HG02759 (cell line): ENCODE measurements around the gene IGSF10.
"Not testable (repeated sequence)": the region's sequence is repeated elsewhere in the genome, so short reads cannot be mapped to it uniquely, and the experiment has no call there.

Experiments
- ATAC-seq: cut with Tn5 transposase; IDR thresholded peaks from one replicate; pipeline ENCODE4 v1.9.1; 2021; ENCODE audit warnings: mild to moderate bottlenecking, moderate library complexity; ENCODE audit not compliant: unreplicated experiment

IGSF10 gene, protein sequence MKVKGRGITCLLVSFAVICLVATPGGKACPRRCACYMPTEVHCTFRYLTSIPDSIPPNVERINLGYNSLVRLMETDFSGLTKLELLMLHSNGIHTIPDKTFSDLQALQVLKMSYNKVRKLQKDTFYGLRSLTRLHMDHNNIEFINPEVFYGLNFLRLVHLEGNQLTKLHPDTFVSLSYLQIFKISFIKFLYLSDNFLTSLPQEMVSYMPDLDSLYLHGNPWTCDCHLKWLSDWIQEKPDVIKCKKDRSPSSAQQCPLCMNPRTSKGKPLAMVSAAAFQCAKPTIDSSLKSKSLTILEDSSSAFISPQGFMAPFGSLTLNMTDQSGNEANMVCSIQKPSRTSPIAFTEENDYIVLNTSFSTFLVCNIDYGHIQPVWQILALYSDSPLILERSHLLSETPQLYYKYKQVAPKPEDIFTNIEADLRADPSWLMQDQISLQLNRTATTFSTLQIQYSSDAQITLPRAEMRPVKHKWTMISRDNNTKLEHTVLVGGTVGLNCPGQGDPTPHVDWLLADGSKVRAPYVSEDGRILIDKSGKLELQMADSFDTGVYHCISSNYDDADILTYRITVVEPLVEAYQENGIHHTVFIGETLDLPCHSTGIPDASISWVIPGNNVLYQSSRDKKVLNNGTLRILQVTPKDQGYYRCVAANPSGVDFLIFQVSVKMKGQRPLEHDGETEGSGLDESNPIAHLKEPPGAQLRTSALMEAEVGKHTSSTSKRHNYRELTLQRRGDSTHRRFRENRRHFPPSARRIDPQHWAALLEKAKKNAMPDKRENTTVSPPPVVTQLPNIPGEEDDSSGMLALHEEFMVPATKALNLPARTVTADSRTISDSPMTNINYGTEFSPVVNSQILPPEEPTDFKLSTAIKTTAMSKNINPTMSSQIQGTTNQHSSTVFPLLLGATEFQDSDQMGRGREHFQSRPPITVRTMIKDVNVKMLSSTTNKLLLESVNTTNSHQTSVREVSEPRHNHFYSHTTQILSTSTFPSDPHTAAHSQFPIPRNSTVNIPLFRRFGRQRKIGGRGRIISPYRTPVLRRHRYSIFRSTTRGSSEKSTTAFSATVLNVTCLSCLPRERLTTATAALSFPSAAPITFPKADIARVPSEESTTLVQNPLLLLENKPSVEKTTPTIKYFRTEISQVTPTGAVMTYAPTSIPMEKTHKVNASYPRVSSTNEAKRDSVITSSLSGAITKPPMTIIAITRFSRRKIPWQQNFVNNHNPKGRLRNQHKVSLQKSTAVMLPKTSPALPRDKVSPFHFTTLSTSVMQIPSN (N-terminal part only)

DNA sequence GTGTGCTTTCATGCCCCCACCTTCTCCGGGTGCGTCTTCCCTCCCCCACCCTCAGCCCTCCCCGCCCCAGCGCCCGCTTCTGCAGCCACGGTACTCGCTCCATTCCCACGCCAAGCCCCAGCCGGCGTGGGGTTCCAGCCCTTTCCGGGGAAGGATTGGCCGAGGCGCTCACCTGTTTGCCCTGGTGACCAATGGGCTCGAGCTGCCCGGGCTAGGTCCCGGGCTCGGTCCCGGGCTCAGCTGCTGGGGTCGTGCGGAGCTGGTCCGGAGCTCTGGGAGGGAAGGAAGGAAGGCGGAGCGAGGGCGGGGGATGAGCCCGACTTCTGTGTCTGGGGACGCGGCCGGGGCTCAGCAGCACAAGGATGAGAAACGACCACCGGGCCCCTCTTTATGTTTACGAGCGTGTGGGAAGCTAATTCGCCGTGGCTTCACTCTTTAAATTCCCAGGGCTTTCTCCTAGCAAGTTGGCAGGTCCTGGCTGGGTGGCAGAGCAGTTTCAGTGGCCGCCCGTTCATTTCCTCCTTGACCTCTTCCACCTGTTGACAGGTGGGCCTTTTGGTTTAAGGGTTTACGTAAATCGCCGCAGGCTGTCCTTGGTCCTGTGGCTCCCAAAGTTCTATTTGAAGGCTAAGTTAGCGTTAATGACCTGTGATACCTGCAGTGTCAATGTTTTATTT lies at the start of gene IGSF10:
Gene IGSF10, minus strand, starts transcription at position 288 of the 677 bp plus-strand sequence. CDS start 2,352 bp downstream, outside the sequence.
- ATAC-seq: no peak

DNA sequence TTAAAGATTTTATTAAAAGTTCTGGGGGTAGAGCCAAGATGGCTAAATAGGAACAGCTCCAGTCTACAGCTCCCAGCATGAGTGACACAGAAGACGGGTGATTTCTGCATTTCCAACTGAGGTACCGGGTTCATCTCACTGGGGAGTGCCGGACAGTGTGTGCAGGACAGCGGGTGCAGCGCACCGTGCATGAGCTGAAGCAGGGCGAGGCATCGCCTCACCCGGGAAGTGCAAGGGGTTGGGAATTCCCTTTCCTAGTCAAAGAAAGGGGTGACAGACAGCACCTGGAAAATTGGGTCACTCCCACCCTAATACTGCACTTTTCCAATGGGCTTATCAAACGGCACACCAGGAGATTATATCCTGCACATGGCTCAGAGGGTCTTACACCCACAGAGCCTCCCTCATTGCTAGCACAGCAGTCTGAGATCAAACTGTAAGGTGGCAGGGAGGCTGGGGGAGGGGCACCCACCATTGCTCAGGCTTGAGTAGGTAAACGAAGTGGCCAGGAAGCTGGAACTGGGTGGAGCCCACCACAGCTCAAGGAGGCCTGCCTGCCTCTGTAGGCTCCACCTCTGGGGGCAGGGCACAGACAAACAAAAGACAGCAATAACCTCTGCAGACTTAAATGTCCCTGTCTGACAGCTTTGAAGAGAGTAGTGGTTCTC lies 48.7 kb upstream of the IGSF10 start:
- ATAC-seq: not testable (repeated sequence)

DNA sequence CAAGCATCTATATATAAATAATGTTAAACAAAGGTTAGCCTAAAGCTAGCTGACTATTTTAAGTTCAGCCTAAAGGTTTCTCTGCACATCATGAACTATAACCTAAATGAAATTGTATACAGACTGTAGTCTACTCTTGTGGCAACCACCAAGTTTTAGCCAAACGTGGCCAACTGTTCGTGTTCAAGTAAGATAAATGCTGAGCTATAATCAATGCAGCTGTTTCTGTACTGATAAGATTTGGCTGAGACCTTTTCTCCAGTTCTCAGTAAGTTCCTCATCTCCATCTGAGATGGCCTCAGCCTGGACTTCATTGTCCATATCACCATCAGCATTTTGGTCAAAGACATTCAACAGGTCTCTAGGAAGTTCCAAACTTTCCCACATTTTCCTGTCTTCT lies 43.7 kb upstream of the IGSF10 start:
- no peak for ATAC-seq

DNA sequence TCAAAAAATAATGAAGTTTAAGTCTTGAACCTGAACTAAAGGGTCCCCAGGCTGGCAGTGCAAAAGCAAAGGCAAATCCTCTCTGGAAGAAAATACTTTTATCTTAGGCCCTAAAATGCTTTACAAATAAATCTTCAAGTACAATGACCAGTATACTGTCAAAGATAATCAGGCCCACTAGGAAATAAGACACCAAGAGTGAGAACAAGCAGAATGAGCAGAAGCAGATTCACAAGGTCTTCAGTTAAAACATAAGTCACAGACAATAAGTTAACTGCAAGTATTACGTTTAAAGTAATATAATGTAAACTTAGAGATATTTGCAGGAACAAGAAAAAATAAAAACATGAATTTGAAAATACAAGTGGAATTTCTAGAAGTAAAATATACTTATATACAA lies 42.2 kb upstream of the IGSF10 start:
- ATAC-seq: no peak

DNA sequence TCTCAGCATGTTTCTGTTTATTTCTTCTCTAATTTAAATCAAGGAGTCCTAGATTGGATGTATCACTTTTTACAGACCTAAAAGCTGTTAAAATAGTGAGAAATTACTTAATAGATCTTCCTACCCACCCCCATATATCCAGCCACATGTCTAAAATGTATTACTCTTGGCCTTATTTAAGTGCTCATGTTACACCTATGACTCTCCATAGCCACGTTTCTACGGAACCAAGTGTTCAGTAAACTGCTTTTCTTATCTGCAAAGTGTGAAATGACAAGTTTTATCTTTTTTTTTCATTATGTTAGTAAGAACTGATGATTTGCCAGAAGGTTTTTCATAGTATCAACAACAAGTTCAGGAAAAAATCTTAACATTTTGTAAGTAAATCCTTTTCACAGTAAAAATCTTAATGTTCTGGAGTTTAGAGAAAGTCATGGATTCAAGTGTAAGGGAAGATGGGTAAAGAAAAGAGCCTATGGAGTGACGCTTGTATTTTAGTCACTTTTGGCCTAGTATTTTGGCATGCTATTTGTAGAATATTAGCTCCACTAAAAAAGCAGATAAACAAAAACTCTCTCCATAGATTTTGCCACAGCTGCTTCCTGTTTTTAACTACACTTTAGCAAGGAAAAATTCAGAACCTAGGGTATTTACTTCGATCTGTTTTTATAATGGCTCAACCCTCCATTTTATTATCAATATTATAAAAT lies 41.2 kb upstream of the IGSF10 start:
- no peak for ATAC-seq

DNA sequence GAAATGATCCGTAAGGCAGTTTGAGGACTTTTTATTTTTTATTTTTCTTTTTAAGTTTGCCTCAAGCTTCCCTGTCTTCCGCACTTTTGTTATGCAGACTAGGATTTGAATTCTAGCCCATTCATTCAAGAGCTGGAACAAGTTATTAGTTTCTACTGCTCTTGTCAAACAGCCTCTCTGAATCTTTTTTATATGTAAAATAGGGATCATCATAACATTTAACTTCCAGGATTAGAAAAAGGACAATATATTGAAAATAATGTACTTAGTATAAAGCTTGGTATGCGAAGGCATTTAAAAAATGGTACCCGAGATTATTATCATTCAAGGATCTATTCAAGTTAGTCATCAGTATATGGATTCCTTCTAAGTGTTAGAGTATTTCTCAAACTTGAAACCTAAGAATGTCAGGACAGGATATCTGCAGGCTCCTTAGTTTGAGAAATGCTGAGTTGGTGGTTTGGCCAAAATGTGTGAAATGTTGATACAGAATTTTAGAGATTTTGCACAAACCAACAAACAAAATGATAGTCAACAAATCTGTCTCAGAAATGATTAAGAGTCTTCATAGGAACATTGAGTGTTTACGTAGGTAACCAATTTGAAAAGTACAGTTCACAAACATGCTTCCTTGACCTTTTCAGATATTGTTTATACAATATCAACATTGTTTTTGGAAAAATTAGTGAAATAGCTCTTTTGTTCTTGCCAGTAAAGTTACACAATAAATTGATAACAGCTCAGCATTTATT lies 40.5 kb upstream of the IGSF10 start:
- ATAC-seq: no peak

DNA sequence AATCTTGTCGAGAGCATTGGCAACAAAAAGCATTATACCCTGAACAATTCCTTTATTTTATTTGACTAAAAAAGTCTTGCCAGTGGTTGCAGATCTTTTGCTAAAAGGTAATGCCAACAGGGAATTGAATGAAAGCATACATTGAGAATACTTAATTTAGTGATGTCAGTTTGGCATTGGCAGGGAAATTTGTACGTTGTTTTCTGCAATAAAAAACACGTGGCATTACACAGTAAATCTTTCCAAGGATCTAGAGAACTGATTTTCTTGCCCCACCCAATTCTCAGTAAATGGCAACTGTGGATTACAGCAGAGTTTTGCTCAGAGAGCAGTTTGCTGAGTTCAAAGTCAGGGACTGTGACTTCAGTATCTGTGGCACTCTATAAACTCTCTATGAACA lies 38.3 kb upstream of the IGSF10 start:
- ATAC-seq: no peak

DNA sequence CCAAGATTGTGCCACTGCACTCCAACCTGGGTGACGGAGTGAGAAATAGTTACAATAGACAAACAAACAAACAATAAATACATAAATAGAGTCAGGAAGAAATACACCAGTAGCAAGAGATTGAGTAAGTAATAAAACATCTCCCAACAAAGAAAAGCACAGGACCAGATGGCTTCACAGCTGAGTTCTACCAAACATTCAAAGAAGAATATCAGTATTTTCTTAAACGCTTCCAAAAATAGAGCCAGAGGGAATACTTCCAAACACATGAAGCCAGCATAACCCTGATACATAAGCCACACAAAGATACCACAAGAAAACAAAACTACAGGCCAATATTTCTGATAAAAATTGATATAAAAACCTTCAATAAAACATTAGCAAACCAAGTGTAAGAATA lies 30.7 kb upstream of the IGSF10 start:
- no peak for ATAC-seq

DNA sequence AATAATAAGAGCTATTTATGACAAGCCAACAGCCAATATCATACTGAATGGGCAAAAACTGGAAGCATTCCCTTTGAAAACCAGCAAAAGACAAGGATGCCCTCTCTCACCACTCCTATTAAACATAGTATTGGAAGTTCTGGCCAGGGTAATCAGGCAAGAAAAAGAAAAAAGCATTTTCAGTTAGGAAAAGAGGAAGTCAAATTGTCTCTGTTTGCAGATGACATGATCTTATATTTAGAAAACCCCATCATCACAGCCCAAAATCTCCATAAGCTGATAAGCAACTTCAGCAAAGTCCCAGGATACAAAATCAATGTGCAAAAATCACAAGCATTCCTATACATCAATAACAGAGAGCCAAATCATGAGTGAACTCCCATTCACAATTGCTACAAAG lies 27.0 kb upstream of the IGSF10 start:
- ATAC-seq: not testable (repeated sequence)

DNA sequence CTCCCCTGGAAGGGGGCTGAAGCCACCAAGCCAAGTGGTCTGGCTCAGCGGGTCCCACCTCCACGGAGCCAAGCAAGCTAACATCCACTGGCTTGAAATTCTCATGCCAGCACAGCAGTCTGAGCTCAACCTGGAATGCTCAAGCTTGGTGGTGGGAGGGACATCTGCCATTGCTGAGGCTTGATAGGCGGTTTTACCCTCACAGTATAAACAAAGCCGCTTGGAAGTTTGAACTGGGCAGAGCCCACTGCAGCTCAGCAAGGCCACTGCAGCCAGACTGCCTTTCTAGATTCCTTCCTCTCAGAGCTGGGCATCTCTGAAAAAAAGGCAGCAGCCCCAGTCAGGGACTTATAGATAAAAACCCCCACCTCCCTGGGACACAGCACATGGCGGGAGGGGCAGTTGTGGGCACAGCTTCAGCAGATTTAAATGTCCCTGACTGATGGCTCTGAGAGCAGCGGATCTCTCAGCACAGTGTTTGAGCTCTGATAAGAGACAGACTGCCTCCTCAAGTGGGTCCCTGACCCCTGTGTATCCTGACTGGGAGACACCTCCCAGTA lies 23.2 kb upstream of the IGSF10 start:
- no peak for ATAC-seq

DNA sequence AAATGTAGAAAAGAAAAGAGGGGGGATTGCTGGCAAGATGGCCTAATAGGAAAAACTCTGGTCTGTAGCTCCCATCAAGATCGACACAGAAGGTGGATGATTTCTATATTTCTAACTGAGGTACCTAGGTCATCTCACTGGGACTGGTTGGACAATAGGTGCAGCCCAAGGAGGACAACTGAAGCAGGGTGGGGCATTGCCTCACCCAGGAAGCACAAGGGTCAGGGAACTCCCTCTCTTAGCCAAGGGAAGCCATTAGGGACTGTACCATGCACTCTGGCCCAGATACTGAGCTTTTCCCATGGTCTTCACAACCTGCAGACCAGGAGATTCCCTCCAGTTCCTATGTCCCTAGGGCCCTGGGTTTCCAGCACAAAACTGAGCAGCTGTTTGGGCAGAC lies 22.6 kb upstream of the IGSF10 start:
- no peak for ATAC-seq

DNA sequence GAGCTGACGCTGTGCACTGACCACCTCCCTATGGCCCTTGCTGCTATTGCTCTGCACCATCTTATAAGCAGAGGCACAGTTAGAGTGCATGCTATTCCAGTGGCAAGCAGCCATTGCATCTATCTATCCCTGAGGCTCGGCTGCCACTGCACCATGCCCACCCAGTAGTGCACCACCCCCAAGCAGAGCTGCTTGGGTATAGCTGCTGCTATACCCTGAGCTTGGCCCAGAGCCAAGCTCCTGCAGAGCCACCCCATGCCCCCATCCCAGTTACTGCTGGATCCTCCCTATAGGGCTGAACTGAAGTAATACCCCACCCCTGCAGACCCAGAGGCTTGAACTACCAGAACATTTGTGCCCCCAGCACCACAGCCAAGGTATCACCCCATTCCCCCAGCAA lies 19.6 kb upstream of the IGSF10 start:
- ATAC-seq: no peak

DNA sequence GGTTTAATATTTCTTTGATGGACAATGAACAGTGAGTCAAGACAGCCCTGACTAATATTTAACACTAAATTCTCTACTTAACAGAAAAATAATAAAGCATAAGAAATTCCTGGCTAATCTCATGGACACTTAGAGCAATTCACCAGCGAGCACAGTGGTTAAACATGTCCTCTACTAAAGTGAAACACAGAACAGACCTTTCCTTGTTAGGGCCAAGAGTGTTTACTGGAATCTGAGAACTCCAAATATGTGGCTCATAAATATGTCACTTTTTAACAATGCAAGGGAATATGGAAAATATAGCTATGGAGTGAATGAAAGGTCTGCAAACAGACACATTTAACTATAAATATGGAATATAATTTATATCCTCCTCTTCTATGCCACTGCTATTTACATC lies 18.6 kb upstream of the IGSF10 start:
- ATAC-seq: no peak

DNA sequence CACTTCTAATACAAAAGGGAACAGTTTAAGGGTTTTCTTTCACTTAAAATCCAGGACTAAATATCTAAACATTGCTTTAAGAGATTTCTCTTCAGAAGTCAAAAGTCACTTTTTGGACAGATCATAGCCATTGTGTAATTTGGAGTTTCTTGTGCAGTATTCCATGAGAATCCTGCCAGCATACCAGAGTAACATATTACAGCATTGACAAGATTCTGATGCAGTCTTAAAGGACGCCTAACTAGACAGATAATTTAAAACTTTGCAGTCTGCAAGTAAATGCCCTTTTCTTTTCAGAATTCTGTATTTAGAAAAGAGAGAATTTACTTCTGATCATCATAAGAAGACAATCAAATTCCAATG lies 17.5 kb upstream of the IGSF10 start:
- ATAC-seq: no peak

DNA sequence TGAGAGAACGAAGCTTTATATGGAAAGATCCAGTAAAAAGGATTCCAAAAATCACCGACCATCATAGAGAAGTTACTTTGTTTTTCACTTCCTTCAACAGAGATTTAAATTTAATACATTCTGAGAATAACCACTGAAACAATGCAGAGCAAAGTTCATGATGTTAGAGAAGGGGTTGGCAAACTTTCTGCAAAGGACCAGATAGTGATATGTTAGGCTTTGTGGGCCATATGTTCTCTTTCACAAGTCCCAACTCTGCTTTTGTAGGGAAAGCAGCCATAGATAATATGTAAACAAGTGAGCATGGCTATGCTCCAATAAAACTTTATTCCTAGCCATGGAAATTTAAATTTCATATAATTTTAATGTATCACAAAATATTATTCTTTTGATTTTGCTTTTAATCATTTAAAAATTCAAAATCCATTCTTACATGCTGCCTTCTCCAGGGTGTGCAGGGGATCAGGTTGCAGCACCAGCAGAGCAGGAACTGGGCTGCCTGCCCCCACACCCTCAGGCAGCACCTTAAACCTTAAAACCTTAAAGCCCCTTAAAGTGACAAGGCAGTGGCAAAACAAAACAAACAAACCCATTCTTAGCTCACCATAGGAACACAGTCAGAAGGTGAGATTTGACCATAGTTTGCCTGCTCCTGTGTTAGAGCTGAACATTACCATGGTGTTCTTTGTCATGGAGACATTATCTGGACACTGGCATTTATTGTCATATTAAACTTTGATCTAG lies 16.9 kb upstream of the IGSF10 start:
- no peak for ATAC-seq

DNA sequence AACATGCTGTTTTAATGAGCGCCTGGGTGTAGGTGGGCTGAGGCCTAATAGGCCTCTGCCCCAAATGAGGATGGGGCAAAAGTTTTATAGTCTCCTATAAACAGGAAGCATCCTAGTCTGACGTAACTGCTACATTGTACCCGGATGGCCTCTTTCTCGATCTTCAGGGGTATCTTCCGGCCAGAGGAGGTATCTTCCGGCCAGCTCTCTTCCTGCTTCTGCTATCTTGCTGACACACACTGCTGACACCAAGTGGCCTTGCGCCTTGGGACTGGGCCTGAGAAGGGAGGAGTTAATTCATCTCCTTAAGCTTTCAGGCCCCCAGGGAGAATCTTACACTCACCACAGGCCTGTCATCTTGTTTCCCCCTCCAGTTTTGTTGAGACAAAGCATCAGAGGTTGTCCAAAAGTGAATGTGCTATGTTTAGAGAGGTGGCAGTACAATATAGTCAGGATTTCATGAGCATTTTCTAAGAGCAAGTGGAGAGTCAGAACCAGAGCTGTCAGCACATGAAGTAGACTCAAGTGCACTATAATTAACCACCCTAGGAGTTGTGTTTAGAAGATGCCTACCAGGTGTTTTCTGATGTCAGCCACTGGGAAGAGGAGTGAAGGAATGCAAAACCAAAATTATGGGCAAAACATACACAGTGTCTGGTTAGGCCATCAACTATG lies 15.6 kb upstream of the IGSF10 start:
- ATAC-seq: no peak

DNA sequence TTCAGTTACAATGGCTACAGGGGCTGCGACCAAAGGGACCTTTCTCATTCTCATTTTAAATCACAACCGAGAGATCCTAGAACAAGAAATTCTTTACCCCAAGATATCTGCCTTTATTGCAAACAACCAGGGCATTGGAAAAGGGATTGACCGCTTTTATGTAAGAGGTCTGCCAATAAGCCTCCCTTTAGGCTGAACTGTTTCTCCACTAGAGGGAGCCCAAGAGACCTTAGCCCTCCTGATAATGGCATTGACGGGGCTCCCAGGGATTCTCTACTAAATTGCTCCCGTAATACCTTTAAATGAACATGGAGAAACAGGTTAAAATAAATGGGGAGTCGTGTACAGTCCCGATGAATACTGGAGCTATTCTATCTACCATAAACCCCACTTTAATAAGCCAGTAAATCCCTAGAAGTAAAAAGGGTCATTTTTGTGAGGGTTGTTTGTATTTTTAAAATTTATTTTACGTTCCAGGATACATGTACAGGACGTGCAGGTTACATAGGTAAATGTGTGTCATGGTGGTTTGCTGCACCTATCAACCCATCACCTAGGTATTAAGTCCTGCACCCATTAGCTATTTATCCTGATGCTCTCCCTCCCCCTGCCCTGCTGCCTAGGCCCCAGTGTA lies 7.5 kb upstream of the IGSF10 start:
- peak; percentile 89 for ATAC-seq
